NCI-H2196 (cell line): ENCODE results near the gene UGT2A3.

Experiments used
- DNase-seq: peaks from one replicate; lab custom pipeline; 2025; ENCODE audit not compliant: unreplicated experiment; lab: John Stamatoyannopoulos, UW

UGT2A3 gene

GRCh38 chr4:68917016-68917415 is 34.6 kb downstream of the UGT2A3 start:
- DNase-seq, result no peak

- DNase-seq, result no peak
Observed at GRCh38 chr4:68912807-68913206, 38.8 kb downstream of the UGT2A3 start.

GRCh38 chr4:68909385-68909784 is 42.2 kb downstream of the UGT2A3 start:
- DNase-seq, result no peak

- DNase-seq, result no peak
Observed at GRCh38 chr4:68907788-68908700, 43.6 kb downstream of the UGT2A3 start.

GRCh38 chr4:68907245-68907644 is 44.4 kb downstream of the UGT2A3 start:
- no peak for DNase-seq

GRCh38 chr4:68906780-68907137 is 44.8 kb downstream of the UGT2A3 start:
- no peak for DNase-seq

- no peak for DNase-seq
Observed at GRCh38 chr4:68905939-68906779, 45.4 kb downstream of the UGT2A3 start.

- DNase-seq, result no peak
Observed at GRCh38 chr4:68905598-68905938, 46.0 kb downstream of the UGT2A3 start.

GRCh38 chr4:68904786-68905185 is 46.8 kb downstream of the UGT2A3 start:
- DNase-seq, result no peak

- no peak for DNase-seq
Observed at GRCh38 chr4:68896749-68897148, 54.9 kb downstream of the UGT2A3 start.

- no peak for DNase-seq
Observed at GRCh38 chr4:68895561-68896198, 55.9 kb downstream of the UGT2A3 start.

- DNase-seq, result no peak
Observed at GRCh38 chr4:68892861-68893260, 58.7 kb downstream of the UGT2A3 start.

GRCh38 chr4:68891678-68892077 is 59.9 kb downstream of the UGT2A3 start:
- no peak for DNase-seq

- no peak for DNase-seq
Observed at GRCh38 chr4:68885545-68885944, 66.1 kb downstream of the UGT2A3 start.

GRCh38 chr4:68883870-68884269 is 67.7 kb downstream of the UGT2A3 start:
- no peak for DNase-seq
